ENCODE measurements around the gene CAMK4.

DNA sequence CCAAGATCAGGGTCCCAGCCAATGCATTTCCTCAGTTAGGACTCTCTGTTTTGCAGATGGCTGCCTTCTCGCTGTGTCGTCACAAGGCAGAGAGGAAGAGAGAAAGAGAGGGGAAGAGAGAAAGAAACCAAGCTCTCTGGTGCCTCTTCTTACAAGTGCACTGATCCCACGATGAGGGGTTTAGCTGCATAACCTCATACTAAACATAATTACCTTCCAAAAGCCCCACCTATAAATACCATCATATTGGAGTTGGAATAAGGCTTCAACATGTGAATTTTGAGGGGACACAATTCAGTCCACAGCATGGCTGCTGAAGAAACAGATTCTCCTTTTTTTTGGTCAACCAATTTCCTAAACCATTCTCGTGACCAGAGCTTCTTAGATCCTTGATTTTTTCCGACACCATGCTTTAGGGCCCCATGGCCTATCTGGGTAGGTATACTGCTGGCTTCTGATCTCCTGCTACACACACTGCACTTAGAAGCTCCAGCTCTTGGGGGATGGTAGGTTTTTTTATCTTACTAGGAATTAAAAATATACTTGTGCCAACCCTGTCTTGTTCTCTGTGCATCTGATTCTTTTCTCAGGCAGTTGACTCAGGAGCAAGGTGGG lies 5.1 kb downstream of the CAMK4 start:
- TF ChIP-seq POLR2AphosphoS5 (IDR thresholded peaks at IDR 0.05; ENCODE audit: low read depth, low read length) (no peak), POLR2A (IDR thresholded peaks at IDR 0.05; ENCODE audit: low read depth, low read length) (no peak)
